VCaP (cell line): ENCODE measurements around the gene PDE12.
A peak's percentile ranks its signal among the peaks of the same experiment; 100 is the strongest.

Experiments used
- H3K27ac ChIP-seq: fragments of 450-650 bp; 2 replicates; pipeline ENCODE4 v1.5.1; 2017
- CTCF ChIP-seq: fragments of 450-650 bp; conservative IDR thresholded peaks from 2 replicates; pipeline ENCODE4 v1.5.1; 2017; ENCODE audit warnings: mild to moderate bottlenecking, moderate library complexity

The PDE12 gene

DNA sequence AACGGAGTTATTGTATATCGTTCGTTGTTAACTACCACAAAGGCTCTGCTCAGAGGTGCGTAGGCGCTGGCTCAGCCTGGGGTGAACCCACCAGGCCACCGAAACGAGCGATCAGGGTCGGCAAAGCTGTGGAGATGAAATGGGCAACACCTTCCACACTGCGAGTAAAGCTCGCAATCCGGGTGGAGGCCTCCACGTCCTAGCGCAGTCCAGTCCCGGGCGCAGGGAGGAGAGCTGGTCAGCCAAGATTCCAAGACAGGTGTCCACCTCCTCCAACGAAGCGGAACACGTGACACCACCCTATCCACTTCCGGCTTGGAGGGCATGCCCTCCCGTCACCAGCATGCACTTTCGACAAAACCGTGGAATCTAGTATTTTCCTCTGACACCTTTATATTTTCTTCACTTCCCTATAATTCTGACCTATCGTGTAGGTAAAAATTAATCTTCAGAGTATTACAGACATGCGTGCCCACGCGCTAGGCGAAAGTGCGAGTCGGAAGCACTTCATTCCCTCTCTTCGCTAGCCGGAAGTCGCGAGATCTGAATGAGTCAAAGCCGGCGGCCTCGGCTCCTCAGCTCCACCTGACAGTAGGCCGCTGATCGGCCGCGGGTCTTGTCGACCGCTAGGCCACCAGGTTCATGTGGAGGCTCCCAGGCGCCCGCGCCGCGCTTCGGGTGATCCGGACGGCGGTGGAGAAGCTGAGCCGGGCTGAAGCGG, at the start of gene PDE12:
TSS of gene PDE12 (plus strand) at position 537 of the 721 bp plus-strand sequence. CDS start at position 643, 106 bp downstream.
- peak within 1 kb of the TSS; percentile 98 for H3K27ac ChIP-seq
- no peak for TF ChIP-seq CTCF

DNA sequence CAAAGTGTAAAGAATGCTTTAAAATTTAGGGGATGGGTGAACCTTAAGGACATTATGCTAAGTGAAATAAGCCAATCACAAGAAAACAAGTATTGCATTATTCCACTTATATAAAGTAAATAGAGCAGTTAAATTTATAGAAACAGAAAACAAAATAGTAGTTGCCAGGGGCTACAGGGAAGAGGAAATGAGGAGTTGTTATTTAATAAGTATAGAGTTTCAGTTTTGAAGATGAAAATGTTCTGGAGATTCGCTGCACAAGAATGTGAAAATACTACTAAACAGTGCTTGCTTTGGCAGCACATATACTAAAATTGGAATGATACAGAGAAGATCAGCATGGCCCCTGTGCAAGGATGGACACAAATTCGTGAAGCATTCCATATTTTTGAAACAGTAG, 43.9 kb upstream of the PDE12 start:
- H3K27ac ChIP-seq, result no peak overlapping the region
- TF ChIP-seq CTCF, result no peak

DNA sequence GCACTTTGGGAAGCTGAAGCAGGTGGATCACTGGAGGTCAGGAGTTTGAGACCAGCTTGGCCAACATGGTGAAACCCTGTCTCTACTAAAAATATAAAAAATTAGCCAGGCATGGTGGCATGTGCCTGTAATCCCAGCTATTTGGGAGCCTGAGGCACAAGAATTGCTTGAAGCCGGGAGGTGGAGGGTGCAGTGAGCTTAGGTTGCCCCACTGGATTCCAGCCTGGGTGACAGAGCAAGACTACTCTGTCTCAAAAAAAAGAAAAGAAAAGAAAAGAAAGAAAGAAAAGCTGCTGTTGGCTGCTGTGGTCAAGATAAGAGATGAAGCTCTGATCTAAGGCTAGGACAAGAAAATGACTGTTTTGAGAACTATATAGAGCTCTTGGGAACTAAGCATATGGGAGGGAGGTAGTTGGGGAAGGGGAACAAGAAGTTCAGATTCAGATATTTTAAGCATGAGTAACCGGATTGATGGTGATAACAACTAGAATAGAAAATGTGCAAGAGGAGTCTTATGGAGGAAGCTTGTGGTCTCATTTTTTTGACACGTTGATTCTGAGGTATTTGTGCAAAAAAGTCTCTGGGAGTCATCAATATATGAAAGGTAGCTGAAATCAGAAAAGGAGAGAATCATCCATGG, 37.7 kb upstream of the PDE12 start:
- TF ChIP-seq CTCF, result no peak
- H3K27ac ChIP-seq, result no peak overlapping the region

GRCh38 chr3:57530071-57530608, 25.9 kb upstream of the PDE12 start:
- H3K27ac ChIP-seq, result peak overlapping the region; percentile 65
- TF ChIP-seq CTCF, result no peak

DNA sequence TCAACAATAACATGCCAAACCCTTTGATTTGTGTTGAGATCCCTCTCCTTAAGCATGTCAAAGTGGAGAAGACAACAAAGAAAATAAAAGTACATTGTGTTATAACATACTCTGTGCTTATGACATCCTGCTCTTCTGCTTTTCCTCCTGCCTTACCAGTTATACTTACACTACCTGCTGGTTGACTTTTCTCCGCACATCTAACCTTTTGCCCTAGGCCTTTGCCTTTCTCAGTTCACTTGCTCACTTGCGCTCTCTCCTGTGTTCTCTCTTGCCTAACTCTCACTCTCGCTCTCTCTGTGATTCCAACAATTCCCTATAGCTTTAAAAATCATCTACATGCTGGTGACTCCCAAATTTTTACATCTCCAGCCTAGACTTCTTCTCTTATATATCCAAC, 17.6 kb upstream of the PDE12 start:
- 0 out of 2 replicates have a peak, but pooled peaks have one; percentile 12 for TF ChIP-seq CTCF
- H3K27ac ChIP-seq, result peak overlapping the region; percentile 40

DNA sequence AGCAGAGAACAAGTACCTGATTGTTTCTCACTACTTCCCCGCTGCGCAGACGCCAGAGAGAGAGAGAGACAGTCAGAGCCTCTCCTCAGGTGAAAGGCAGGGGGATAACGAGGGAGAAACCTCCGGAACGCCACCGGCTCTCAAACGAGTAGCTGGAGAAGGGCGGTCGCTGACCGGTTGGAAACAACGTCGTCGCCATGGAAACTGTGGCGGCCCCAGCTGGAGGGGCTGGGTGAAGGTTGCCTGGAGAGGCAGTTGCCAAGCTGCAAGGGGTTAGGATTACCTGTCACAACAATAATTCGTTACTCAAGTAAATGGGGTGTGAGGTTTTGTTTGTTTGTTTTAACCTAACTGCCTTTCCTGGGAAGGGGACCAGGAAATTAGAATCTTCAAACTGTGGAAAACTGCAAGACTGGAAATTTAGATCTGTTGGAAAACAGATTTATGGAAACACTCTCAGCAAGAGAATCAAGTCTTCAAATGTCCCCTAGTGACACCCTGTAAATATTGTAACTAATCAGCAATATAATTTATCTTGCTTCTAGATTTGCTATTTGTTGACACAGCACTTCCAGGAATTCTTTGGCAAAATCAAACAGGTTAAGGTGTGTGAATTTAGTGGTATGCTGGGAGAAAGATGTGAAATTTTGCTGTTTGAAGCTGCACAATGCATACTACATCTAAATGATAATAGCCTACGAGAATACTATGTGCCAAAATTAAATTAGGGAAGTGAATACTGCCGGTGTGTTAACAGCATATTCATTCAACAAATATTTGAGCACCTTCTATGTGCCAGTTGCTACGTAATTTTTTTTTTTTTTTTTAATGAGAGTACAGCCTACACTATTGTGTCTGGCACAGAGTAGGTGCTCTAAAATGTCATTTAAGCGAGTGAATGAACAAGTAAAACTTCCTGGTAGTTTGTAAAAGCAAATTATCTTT, 11.6 kb upstream of the PDE12 start, which contains the start of gene DNAH12:
TSS of gene DNAH12 (minus strand) at position 164 of the 945 bp plus-strand sequence. CDS start 1,474 bp downstream, outside the sequence.
- TF ChIP-seq CTCF, result no peak
- peak within 1 kb of the TSS; percentile 55 for H3K27ac ChIP-seq
